GM23338 (cell line): Measurements from ENCODE around the gene BHLHE41. TPM values are rescaled to one million over a fixed set of nuclear protein-coding genes. Genes with fewer than 3 reads are reported as not detected.

ENCODE experiments used
- ATAC-seq: fragments of 200-7000 bp; cut with Tn5 transposase; 3 replicates; pipeline ENCODE4 v1.9.1; 2020
- DNase-seq: peaks from one replicate; pipeline ENCODE4 v3.0.0-alpha.2; 2015; ENCODE audit warnings: low spot score
- H2AFZ ChIP-seq: fragments of 200-600 bp; sonication (generic); 2 replicates; pipeline ENCODE4 v1.8.0; 2016; ENCODE audit warnings: antibody characterized with exemption, mild to moderate bottlenecking, moderate library complexity
- H3F3A ChIP-seq: fragments of 200-600 bp; sonication (generic); replicated peaks from 2 replicates; pipeline ENCODE4 v1.8.0; 2017; ENCODE audit warnings: antibody characterized with exemption, mixed run types, low read depth
- H3K27ac ChIP-seq: fragments of 200-600 bp; sonication (generic); 2 replicates; pipeline ENCODE4 v1.6.1; 2016; ENCODE audit warnings: low read depth
- H3K27me3 ChIP-seq: fragments of 200-600 bp; sonication (generic); 2 replicates; pipeline ENCODE4 v1.8.0; 2016; ENCODE audit warnings: mild to moderate bottlenecking, mixed run types, moderate library complexity; ENCODE audit not compliant: insufficient read depth
- H3K36me3 ChIP-seq: fragments of 200-600 bp; sonication (generic); 2 replicates; pipeline ENCODE4 v1.8.0; 2016; ENCODE audit warnings: mild to moderate bottlenecking; ENCODE audit not compliant: insufficient read depth
- H3K4me1 ChIP-seq: fragments of 200-600 bp; sonication (generic); 2 replicates; pipeline ENCODE4 v1.8.0; 2016; ENCODE audit warnings: mild to moderate bottlenecking, moderate library complexity; ENCODE audit not compliant: insufficient read depth
- H3K4me2 ChIP-seq: fragments of 200-600 bp; sonication (generic); 2 replicates; pipeline ENCODE4 v1.7.1; 2017; ENCODE audit warnings: mixed run types
- H3K4me3 ChIP-seq: fragments of 200-600 bp; sonication (generic); 2 replicates; pipeline ENCODE4 v1.6.1; 2016; ENCODE audit warnings: mixed run types
- H3K79me2 ChIP-seq: fragments of 200-600 bp; sonication (generic); replicated peaks from 2 replicates; pipeline ENCODE4 v1.8.0; 2017; ENCODE audit warnings: mild to moderate bottlenecking; ENCODE audit not compliant: insufficient read depth
- H3K9me2 ChIP-seq: fragments of 200-600 bp; sonication (generic); 2 replicates; pipeline ENCODE4 v1.8.0; 2017; ENCODE audit not compliant: insufficient read depth
- H4K20me1 ChIP-seq: fragments of 200-600 bp; sonication (generic); replicated peaks from 2 replicates; pipeline ENCODE4 v1.8.0; 2017; ENCODE audit warnings: mild to moderate bottlenecking; ENCODE audit not compliant: insufficient read depth
- H3K27ac Mint-ChIP-seq: 2 replicates; pipeline ENCODE4 v1.8.0; 2020; ENCODE audit warnings: inconsistent platforms, mild to moderate bottlenecking, moderate library complexity, mixed read lengths
- H3K27me3 Mint-ChIP-seq: 3 replicates; pipeline ENCODE4 v1.8.0; 2022; ENCODE audit warnings: low read depth, mild to moderate bottlenecking, moderate library complexity, mixed read lengths, inconsistent platforms; ENCODE audit not compliant: insufficient read depth, poor library complexity
- H3K36me3 Mint-ChIP-seq: 3 replicates; pipeline ENCODE4 v1.8.0; 2021; ENCODE audit warnings: low read depth, mild to moderate bottlenecking, inconsistent platforms, moderate library complexity, mixed read lengths
- H3K4me1 Mint-ChIP-seq: 3 replicates; pipeline ENCODE4 v1.8.0; 2020; ENCODE audit warnings: mild to moderate bottlenecking, inconsistent platforms, mixed read lengths
- H3K4me3 Mint-ChIP-seq: 3 replicates; pipeline ENCODE4 v1.8.0; 2021; ENCODE audit warnings: moderate library complexity, mild to moderate bottlenecking, inconsistent platforms, mixed read lengths
- H3K9me3 Mint-ChIP-seq: 3 replicates; pipeline ENCODE4 v1.8.0; 2020; ENCODE audit warnings: moderate library complexity, mild to moderate bottlenecking, inconsistent platforms, mixed read lengths
- CTCF ChIP-seq, 2 experiments: fragments of 200-600 bp in 1 of 2; sonication (generic) in 1 of 2; conservative IDR thresholded peaks; 2 replicates each; pipeline versions ENCODE4 v1.5.1 to v1.6.1; 2016 to 2017; ENCODE audit warnings: antibody characterized with exemption in 2 of 2, low read depth in 2 of 2, mild to moderate bottlenecking in 2 of 2, moderate library complexity in 1 of 2
- EZH2 ChIP-seq: fragments of 200-600 bp; sonication (generic); IDR thresholded peaks from one replicate; pipeline ENCODE4 v1.8.0; 2017; ENCODE audit warnings: antibody characterized with exemption, mild to moderate bottlenecking, low read depth; ENCODE audit not compliant: unreplicated experiment
- JUNB ChIP-seq: IDR thresholded peaks from one replicate; pipeline ENCODE4 v1.6.1; 2016; ENCODE audit warnings: antibody characterized with exemption; ENCODE audit not compliant: unreplicated experiment
- NANOG ChIP-seq: IDR thresholded peaks from 2 replicates; pipeline ENCODE4 v1.6.1; 2016; ENCODE audit warnings: antibody characterized with exemption, borderline replicate concordance
- POLR2AphosphoS5 ChIP-seq: IDR thresholded peaks from 2 replicates; pipeline ENCODE4 v1.6.1; 2016; ENCODE audit warnings: antibody characterized with exemption, low read depth
- STAT1 ChIP-seq: IDR thresholded peaks from one replicate; pipeline ENCODE4 v1.6.1; 2016; ENCODE audit warnings: antibody characterized with exemption; ENCODE audit not compliant: unreplicated experiment
- ZNF114 ChIP-seq: fragments of 250-450 bp; sonication (Bioruptor Pico); IDR thresholded peaks from 2 replicates; pipeline ENCODE4 v1.5.0; 2020; ENCODE audit warnings: mild to moderate bottlenecking, moderate library complexity
- ZNF462 ChIP-seq: fragments of 250-450 bp; sonication (Bioruptor Pico); IDR thresholded peaks from 2 replicates; pipeline ENCODE4 v1.5.0; 2020; ENCODE audit warnings: mild to moderate bottlenecking, moderate library complexity
- polyA plus RNA-seq: library from polyadenylated mRNA; unstranded; fragments of >200 nt; fragmentation: Nextera tagmentation; extraction: Ambion mirVana; gene quantifications from 2 replicates; pipeline ENCODE4 v1.2.1, GENCODE V29; 2016
- total RNA-seq: library from RNA; depleted of rRNA; stranded (reverse); fragments of >200 nt; shearing (Covaris generic); gene quantifications from 2 replicates; pipeline ENCODE4 v1.2.3, GENCODE V29; 2014
- TF ChIP-seq, protein P1 (sequence below): IDR thresholded peaks from one replicate; pipeline ENCODE4 v1.6.1; 2018; ENCODE audit warnings: antibody characterized with exemption; ENCODE audit not compliant: unreplicated experiment
- TF ChIP-seq, protein P2 (sequence below): IDR thresholded peaks from 2 replicates; pipeline ENCODE4 v1.6.1; 2016; ENCODE audit warnings: antibody characterized with exemption

The BHLHE41 gene
- total and polyA plus RNA-seq, 2 experiments from 2014 or later, result 1.6 to 2.9 TPM

DNA sequence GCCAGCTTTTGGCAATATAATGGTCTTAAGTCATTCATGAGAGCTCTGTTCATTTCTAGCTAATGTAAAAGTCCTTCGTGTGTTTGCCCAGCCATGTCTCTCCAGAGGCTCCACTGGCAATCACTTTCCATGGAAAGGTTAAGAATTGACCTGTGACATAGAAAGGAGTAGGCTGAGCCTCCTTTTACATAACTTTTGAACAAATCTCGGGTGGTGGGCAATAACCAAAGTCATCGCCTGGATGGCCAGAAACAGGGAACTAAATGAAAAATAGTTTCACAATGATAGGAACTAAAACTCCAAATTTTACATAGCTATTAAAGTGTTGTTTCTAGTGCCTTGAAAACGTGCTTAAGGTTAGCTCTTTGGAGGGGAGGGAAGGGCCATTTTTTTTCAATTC is 6.5 kb downstream of the BHLHE41 start:
- Histone ChIP-seq H3K4me1 (peaks cover 47% of the 10 kb centered on the region), H3K36me3 (no peaks in the 10 kb centered on the region), H3K4me2 (no peak overlapping the region), H2AFZ (no peak overlapping the region), H3K79me2 (no peaks in the 10 kb centered on the region), H3K9me2 (no peaks in the 10 kb centered on the region), H3F3A (no peaks in the 10 kb centered on the region), H3K27ac (no peak overlapping the region), H3K27me3 (peaks cover 58% of the 10 kb centered on the region), H4K20me1 (no peaks in the 10 kb centered on the region), H3K4me3 (no peak overlapping the region)
- ATAC-seq (no peak), DNase-seq (no peak)
- no peaks in the 10 kb centered on the region for H3K9me3 Mint-ChIP-seq
- H3K4me3 Mint-ChIP-seq, result no peak overlapping the region
- H3K27me3 Mint-ChIP-seq, result peaks cover 53% of the 10 kb centered on the region
- no peak for TF ChIP-seq ZNF462 (CRISPR knock-in tag)
- no peak for TF ChIP-seq STAT1
- TF ChIP-seq, protein P1, sequence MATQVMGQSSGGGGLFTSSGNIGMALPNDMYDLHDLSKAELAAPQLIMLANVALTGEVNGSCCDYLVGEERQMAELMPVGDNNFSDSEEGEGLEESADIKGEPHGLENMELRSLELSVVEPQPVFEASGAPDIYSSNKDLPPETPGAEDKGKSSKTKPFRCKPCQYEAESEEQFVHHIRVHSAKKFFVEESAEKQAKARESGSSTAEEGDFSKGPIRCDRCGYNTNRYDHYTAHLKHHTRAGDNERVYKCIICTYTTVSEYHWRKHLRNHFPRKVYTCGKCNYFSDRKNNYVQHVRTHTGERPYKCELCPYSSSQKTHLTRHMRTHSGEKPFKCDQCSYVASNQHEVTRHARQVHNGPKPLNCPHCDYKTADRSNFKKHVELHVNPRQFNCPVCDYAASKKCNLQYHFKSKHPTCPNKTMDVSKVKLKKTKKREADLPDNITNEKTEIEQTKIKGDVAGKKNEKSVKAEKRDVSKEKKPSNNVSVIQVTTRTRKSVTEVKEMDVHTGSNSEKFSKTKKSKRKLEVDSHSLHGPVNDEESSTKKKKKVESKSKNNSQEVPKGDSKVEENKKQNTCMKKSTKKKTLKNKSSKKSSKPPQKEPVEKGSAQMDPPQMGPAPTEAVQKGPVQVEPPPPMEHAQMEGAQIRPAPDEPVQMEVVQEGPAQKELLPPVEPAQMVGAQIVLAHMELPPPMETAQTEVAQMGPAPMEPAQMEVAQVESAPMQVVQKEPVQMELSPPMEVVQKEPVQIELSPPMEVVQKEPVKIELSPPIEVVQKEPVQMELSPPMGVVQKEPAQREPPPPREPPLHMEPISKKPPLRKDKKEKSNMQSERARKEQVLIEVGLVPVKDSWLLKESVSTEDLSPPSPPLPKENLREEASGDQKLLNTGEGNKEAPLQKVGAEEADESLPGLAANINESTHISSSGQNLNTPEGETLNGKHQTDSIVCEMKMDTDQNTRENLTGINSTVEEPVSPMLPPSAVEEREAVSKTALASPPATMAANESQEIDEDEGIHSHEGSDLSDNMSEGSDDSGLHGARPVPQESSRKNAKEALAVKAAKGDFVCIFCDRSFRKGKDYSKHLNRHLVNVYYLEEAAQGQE, result no peak
- no peak for TF ChIP-seq EZH2
- no peak for TF ChIP-seq NANOG
- no peak for TF ChIP-seq JUNB
- TF ChIP-seq, protein P2, sequence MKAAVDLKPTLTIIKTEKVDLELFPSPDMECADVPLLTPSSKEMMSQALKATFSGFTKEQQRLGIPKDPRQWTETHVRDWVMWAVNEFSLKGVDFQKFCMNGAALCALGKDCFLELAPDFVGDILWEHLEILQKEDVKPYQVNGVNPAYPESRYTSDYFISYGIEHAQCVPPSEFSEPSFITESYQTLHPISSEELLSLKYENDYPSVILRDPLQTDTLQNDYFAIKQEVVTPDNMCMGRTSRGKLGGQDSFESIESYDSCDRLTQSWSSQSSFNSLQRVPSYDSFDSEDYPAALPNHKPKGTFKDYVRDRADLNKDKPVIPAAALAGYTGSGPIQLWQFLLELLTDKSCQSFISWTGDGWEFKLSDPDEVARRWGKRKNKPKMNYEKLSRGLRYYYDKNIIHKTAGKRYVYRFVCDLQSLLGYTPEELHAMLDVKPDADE, result no peak
- no peak for TF ChIP-seq ZNF114 (CRISPR knock-in tag)
- no peak for TF ChIP-seq CTCF (conservative IDR thresholded peaks at IDR 0.05; ENCODE audit: low read depth in 2 of 2)
- TF ChIP-seq POLR2AphosphoS5, result no peak
- no peaks in the 10 kb centered on the region for H3K36me3 Mint-ChIP-seq
- H3K27ac Mint-ChIP-seq, result no peak overlapping the region
- H3K4me1 Mint-ChIP-seq, result peaks cover 54% of the 10 kb centered on the region
